Left cardiac atrium (tissue), 4 donors: Measurements from ENCODE around the gene METRN. TPM values are rescaled to one million over a fixed set of nuclear protein-coding genes. Genes with fewer than 3 reads are reported as not detected.
"Not testable (repeated sequence)": the region's sequence is repeated elsewhere in the genome, so short reads cannot be mapped to it uniquely, and the experiment has no call there.

Experiments
- ATAC-seq, 2 donors: fragments of 200-7000 bp; cut with Tn5 transposase; one replicate each; pipeline ENCODE4 v1.9.1; 2020; ENCODE audit warnings: mild to moderate bottlenecking in 2 of 2, moderate library complexity in 2 of 2
- DNase-seq: peaks from one replicate; pipeline ENCODE4 v3.0.0-alpha.2; 2020
- intact Hi-C, 2 donors: fragments of 100-400 bp; cut with DNase I; formaldehyde crosslinking; loops; one replicate each; pipeline versions ENCODE4 v1.14.1 to v1.15.1; 2022 to 2023
- total RNA-seq, 2 donors: library from RNA; stranded (reverse); fragmentation: NEBNext Ultra II Directional; extraction: Animal tissue kit (Norgen Biotek cat#: 25700); gene quantifications; one replicate each; pipeline ENCODE4 v1.2.1, GENCODE V29; 2021
- donor health status: DM: no; HTN: yes; CAD: no.
- donor health status: DM: no; HTN: yes; CAD: no; lungs with severe emphysema.
- donor health status: DM: yes; HTN: yes; CAD: no.
- donor health status: Dilated cardiomyopathy.

METRN gene
- total RNA-seq, 2 donors from 2014 or later = 53.7 to 56.8 TPM

GRCh38 chr16:705431-706188, 9.3 kb upstream of the METRN start, which contains the start of gene FBXL16:
FBXL16 (minus strand) TSS chr16:705801; CDS start chr16:697405, 8,396 bp downstream.
- intact Hi-C loops = no loop called here
- no peak for ATAC-seq
- no peak for DNase-seq

GRCh38 chr16:706189-707061, 8.5 kb upstream of the METRN start:
- ATAC-seq (no peak), DNase-seq (no peak)
- intact Hi-C loops = no loop called here

GRCh38 chr16:707062-707538, 7.8 kb upstream of the METRN start:
- intact Hi-C loops = no loop called here

GRCh38 chr16:708019-708418, 6.9 kb upstream of the METRN start:
- no peak for ATAC-seq
- intact Hi-C loops = no loop called here
- no peak for DNase-seq

More at GRCh38 chr16:707062-707538, 7.8 kb upstream of the METRN start:
- no peak for DNase-seq
- ATAC-seq = no peak

- intact Hi-C loops = no loop called here
- ATAC-seq (no peak), DNase-seq (no peak)
Observed at GRCh38 chr16:708959-709358, 6.0 kb upstream of the METRN start.

- DNase-seq = no peak
- intact Hi-C loops = loop anchor here in 1 of 2 donors (5.0 to 10.0 kb wide), 2 partner anchors 77 to 345 kb away; partner anchors contain the start of genes CHTF18 and RPUSD1
Observed at GRCh38 chr16:709566-710499, 5.1 kb upstream of the METRN start.

GRCh38 chr16:710500-711075, 4.3 kb upstream of the METRN start:
- DNase-seq (no peak), ATAC-seq (no peak)
- intact Hi-C loops = loop anchor here (1.0 to 10.0 kb wide), 3 partner anchors 75 to 344 kb away; partner anchors contain the start of genes CHTF18 (in 1 of the 2) and RPUSD1 (in 1 of the 2)

More at GRCh38 chr16:709566-710499, 5.1 kb upstream of the METRN start:
- ATAC-seq = no peak

GRCh38 chr16:711084-711483, 3.8 kb upstream of the METRN start:
- ATAC-seq (no peak), DNase-seq (no peak)
- intact Hi-C loops = loop anchor here (1.0 to 10.0 kb wide), 3 partner anchors 74 to 344 kb away; partner anchors contain the start of genes CHTF18 (in 1 of the 2) and RPUSD1 (in 1 of the 2)

GRCh38 chr16:711548-712320, 3.2 kb upstream of the METRN start:
- intact Hi-C loops = loop anchor here (1.0 to 10.0 kb wide), 3 partner anchors 74 to 343 kb away; partner anchors contain the start of genes CHTF18 (in 1 of the 2) and RPUSD1 (in 1 of the 2)
- peak; percentile 82 for DNase-seq
- ATAC-seq = peak; percentile 53 to 64

- DNase-seq, ATAC-seq: not testable (repeated sequence)
- intact Hi-C loops = loop anchor here in 1 of 2 donors (5.0 to 10.0 kb wide), 2 partner anchors 75 to 342 kb away; partner anchors contain the start of genes CHTF18 and RPUSD1
Observed at GRCh38 chr16:712740-713250, 2.1 kb upstream of the METRN start.

GRCh38 chr16:714079-714478, 839 bp upstream of the METRN start:
- ATAC-seq (no peak), DNase-seq (no peak)
- intact Hi-C loops = loop anchor here in 1 of 2 donors (5.0 to 10.0 kb wide), 2 partner anchors 73 to 341 kb away; partner anchors contain the start of genes CHTF18 and RPUSD1

- ATAC-seq (peak; percentile 1 to 7), DNase-seq (no peak)
- intact Hi-C loops = loop anchor here in 1 of 2 donors (10.0 kb wide), 1 partner anchor 339 kb away; no protein-coding TSS in a partner anchor
Observed at GRCh38 chr16:715477-716199, 720 bp downstream of the METRN start.

GRCh38 chr16:716200-716568, 1.3 kb downstream of the METRN start:
- no peak for ATAC-seq
- no peak for DNase-seq
- intact Hi-C loops = loop anchor here in 1 of 2 donors (10.0 kb wide), 1 partner anchor 339 kb away; no protein-coding TSS in a partner anchor

- no peak for DNase-seq
- no peak for ATAC-seq
- intact Hi-C loops = loop anchor here in 1 of 2 donors (10.0 kb wide), 1 partner anchor 338 kb away; no protein-coding TSS in a partner anchor
Observed at GRCh38 chr16:716768-717325, 1.9 kb downstream of the METRN start.

- DNase-seq = no peak
- intact Hi-C loops = loop anchor here in 1 of 2 donors (10.0 kb wide), 1 partner anchor 337 kb away; no protein-coding TSS in a partner anchor
- no peak for ATAC-seq
Observed at GRCh38 chr16:717450-718245, 2.7 kb downstream of the METRN start.
